Upper lobe of left lung (tissue), 4 donors: ENCODE results near the gene CTLA4.

ENCODE experiments used
- CTCF ChIP-seq, 6 experiments: fragments of 450-650 bp in 4 of 6; fragments of 200-600 bp in 2 of 6; sonication (generic) in 2 of 6; IDR thresholded peaks; one replicate each; pipeline ENCODE4 v1.5.1; 2016 to 2019; ENCODE audit warnings: antibody characterized with exemption in 6 of 6
- EP300 ChIP-seq, 4 donors: sonication (generic); formaldehyde crosslinking; IDR thresholded peaks; one replicate each; pipeline ENCODE4 v1.5.1; 2017; ENCODE audit warnings: antibody characterized with exemption in 4 of 4, control low read depth in 2 of 4
- POLR2A ChIP-seq, 4 donors: fragments of 450-650 bp; IDR thresholded peaks; one replicate each; pipeline ENCODE4 v1.5.1; 2016 to 2017; ENCODE audit warnings: antibody characterized with exemption in 4 of 4, mild to moderate bottlenecking in 2 of 4
- POLR2AphosphoS5 ChIP-seq, 2 donors: sonication (generic); formaldehyde crosslinking; IDR thresholded peaks; one replicate each; pipeline ENCODE4 v1.5.1; 2017; ENCODE audit warnings: antibody characterized with exemption in 2 of 2

- TF ChIP-seq CTCF (IDR thresholded peaks at IDR 0.05): no peak
- no peak for TF ChIP-seq POLR2A (IDR thresholded peaks at IDR 0.05)
- TF ChIP-seq POLR2AphosphoS5 (IDR thresholded peaks at IDR 0.05): no peak
- no peak for TF ChIP-seq EP300 (IDR thresholded peaks at IDR 0.05)
Measured at GRCh38 chr2:203823173-203823572, 44.4 kb upstream of the CTLA4 start.
